Adrenal gland (tissue), 12 donors: ENCODE measurements around the gene IKZF5. TPM values are rescaled to one million over a fixed set of nuclear protein-coding genes. Genes with fewer than 3 reads are reported as not detected.

Source experiments
- DNase-seq, 7 donors: peaks; one replicate each; pipeline ENCODE4 v3.0.0-alpha.2; 2019 to 2020
- H3K27ac ChIP-seq, 5 donors: fragments of 200-600 bp; sonication (generic) in 4 of 5; 1 replicate in 3 of 5; 2 replicates in 2 of 5; pipeline versions ENCODE4 v1.5.1 to v1.8.0; 2016 to 2020; ENCODE audit warnings: mild to moderate bottlenecking in 1 of 5
- H3K27me3 ChIP-seq: fragments of 200-600 bp; 2 replicates; pipeline ENCODE4 v1.8.0; 2021
- H3K36me3 ChIP-seq, 2 donors: fragments of 200-600 bp; replicated peaks in 1 of 2; 1 replicate in 1 of 2; 2 replicates in 1 of 2; pipeline versions ENCODE4 v1.5.1 to v1.8.0; 2018 to 2022
- H3K4me1 ChIP-seq, 2 donors: fragments of 200-600 bp; replicated peaks in 1 of 2; 1 replicate in 1 of 2; 2 replicates in 1 of 2; pipeline versions ENCODE4 v1.5.1 to v1.8.0; 2018 to 2021
- H3K4me3 ChIP-seq, 4 donors: fragments of 200-600 bp; sonication (generic) in 3 of 4; one replicate each; pipeline ENCODE4 v1.5.1; 2016 to 2018
- H3K9me3 ChIP-seq, 3 donors: fragments of 200-600 bp; sonication (generic) in 1 of 3; replicated peaks in 1 of 3; 1 replicate in 2 of 3; 2 replicates in 1 of 3; pipeline versions ENCODE4 v1.5.1 to v1.8.0; 2016 to 2021
- CTCF ChIP-seq, 6 experiments: fragments of 450-650 bp in 4 of 6; fragments of 200-600 bp in 2 of 6; sonication (generic) in 1 of 6; IDR thresholded peaks; 1 replicate in 5 of 6; 2 replicates in 1 of 6; pipeline versions ENCODE4 v1.5.1 to v1.8.0; 2016 to 2021; ENCODE audit warnings: antibody characterized with exemption in 6 of 6, mild to moderate bottlenecking in 2 of 6, moderate library complexity in 1 of 6
- POLR2A ChIP-seq, 2 donors: fragments of 450-650 bp; IDR thresholded peaks; one replicate each; pipeline ENCODE4 v1.6.1; 2017; ENCODE audit warnings: antibody characterized with exemption in 2 of 2, mild to moderate bottlenecking in 2 of 2, moderate library complexity in 1 of 2
- WGBS, 4 donors: extraction: QIAGEN DNeasy Blood & Tissue Kit in 2 of 4; methylation state at CpG; one replicate each; pipeline versions ENCODE4 v1.1.5 to v1.1.7; 2013 to 2017; 5-methylcytosine and 5-hydroxymethylcytosine counted together
- intact Hi-C, 2 donors: fragments of 100-400 bp; cut with DNase I; formaldehyde crosslinking; loops; one replicate each; pipeline versions ENCODE4 v1.14.1 to v1.15.0; 2022 to 2023
- polyA plus RNA-seq, 3 donors: library from polyadenylated mRNA; stranded (reverse); fragments of 200-250 nt in 2 of 3; fragments of 350-450 nt in 1 of 3; fragmentation: Illumina TruSeq in 1 of 3; extraction: RNeasy Lipid Tissue Mini Kit (QIAGEN cat#74804) in 1 of 3; gene quantifications; one replicate each; pipeline ENCODE4 v1.2.3, GENCODE V29; 2013 to 2014
- total RNA-seq, 9 donors: library from RNA; depleted of rRNA in 4 of 9; stranded (reverse); fragments of >200 nt in 4 of 9; fragments of 120-200 nt in 1 of 9; fragmentation: NEBNext Ultra II Directional in 1 of 9; extraction: Animal tissue kit (Norgen Biotek cat#: 25700) in 1 of 9; gene quantifications; one replicate each; pipeline versions ENCODE4 v1.1.0 to v1.2.4, GENCODE V29; 2013 to 2023
- donor health status: healthy with polysubstance abuse.
- donor health status: Bipolar disorder and iron deficiency.
- donor health status: DM: yes; HTN: yes; CAD: no.
- donor health status: DM: no; HTN: no; CAD: no.
- donor health status: DM: no; HTN: no; CAD: no.
- donor health status: DM: yes; HTN: yes; CAD: no.

The IKZF5 gene
- total and polyA plus RNA-seq, 12 donors = 3.3 to 20.0 (median 12.0) TPM

GRCh38 chr10:122990278-122990677 lies 18.3 kb downstream of the IKZF5 start:
- 51 to 57% (median 55%) methylated on average over 5 of the region's 5 CpGs for WGBS, 4 donors

GRCh38 chr10:122988501-122988900 lies 20.1 kb downstream of the IKZF5 start:
- intact Hi-C loops = no loop called here
- H3K9me3 ChIP-seq = no peaks in the 10 kb centered on the region
- DNase-seq = no peak
- TF ChIP-seq POLR2A (IDR thresholded peaks at IDR 0.05) = no peak
- TF ChIP-seq CTCF (IDR thresholded peaks at IDR 0.05) = no peak
- WGBS, 4 donors = 78 to 96% (median 82%) methylated on average over 2 of the region's 2 CpGs
- H3K27ac ChIP-seq = no peak overlapping the region
- peaks cover 0 to 2% of the 10 kb centered on the region in 2 donors for H3K36me3 ChIP-seq
- no peak overlapping the region for H3K4me3 ChIP-seq
- H3K4me1 ChIP-seq = no peaks in the 10 kb centered on the region
- no peaks in the 10 kb centered on the region for H3K27me3 ChIP-seq

More at GRCh38 chr10:122990278-122990677, 18.3 kb downstream of the IKZF5 start:
- no peaks in the 10 kb centered on the region for H3K9me3 ChIP-seq
- H3K27ac ChIP-seq = no peak overlapping the region
- no peak overlapping the region for H3K4me3 ChIP-seq
- peaks cover 0 to 13% of the 10 kb centered on the region in 2 donors for H3K36me3 ChIP-seq
- TF ChIP-seq CTCF (IDR thresholded peaks at IDR 0.05) (no peak), POLR2A (IDR thresholded peaks at IDR 0.05) (no peak)
- H3K27me3 ChIP-seq = no peaks in the 10 kb centered on the region
- H3K4me1 ChIP-seq = no peaks in the 10 kb centered on the region
- no peak for DNase-seq
- intact Hi-C loops = no loop called here

DNA sequence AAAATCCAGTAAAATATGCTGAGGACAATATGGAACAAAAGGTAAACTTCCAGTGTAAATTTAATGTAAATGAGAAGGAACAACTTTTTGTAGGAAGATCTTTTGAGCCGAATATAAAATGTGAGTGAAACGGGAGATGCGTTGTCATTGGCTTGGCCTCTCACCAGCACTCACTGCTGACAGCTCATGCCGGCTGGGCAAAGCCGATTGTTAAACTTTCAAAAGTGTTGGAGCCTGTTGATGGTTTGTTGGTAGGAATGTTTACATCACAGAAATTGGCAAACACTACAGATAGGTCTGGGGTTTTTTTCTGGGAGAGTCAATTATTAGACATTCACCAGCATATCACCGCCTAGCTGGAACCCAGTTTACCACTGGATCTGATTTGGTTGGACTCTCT lies 22.3 kb downstream of the IKZF5 start:
- TF ChIP-seq CTCF (IDR thresholded peaks at IDR 0.05) = no peak
- TF ChIP-seq POLR2A (IDR thresholded peaks at IDR 0.05) = no peak
- 89 to 95% (median 91%) methylated on average over 6 of the region's 6 CpGs for WGBS, 4 donors
- no peak overlapping the region for H3K4me3 ChIP-seq
- intact Hi-C loops = no loop called here
- no peaks in the 10 kb centered on the region for H3K9me3 ChIP-seq
- H3K4me1 ChIP-seq = peaks cover 0 to under 1% of the 10 kb centered on the region in 2 donors
- no peaks in the 10 kb centered on the region for H3K36me3 ChIP-seq
- no peaks in the 10 kb centered on the region for H3K27me3 ChIP-seq
- no peak overlapping the region for H3K27ac ChIP-seq
- no peak for DNase-seq

DNA sequence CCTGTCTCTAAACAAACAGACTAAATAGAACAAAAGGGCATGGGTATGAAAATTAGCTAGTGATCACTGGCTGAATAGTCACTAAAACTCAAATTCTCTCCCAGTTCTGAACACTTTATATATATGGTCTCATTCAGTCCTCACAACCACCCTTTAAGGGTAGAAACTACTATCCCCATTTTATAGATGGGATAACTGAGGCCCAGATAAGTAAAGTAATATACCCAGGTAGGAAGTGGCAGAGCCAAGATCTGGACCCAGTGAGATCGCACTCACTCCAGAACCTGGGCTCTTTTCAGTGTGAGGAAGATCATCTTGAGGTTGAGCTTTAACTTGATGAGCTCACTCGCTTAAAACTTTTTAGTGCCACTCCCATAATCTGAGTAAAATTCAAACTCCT lies 23.9 kb downstream of the IKZF5 start:
- intact Hi-C loops = no loop called here
- WGBS, 4 donors = 95 to 98% (median 97%) methylated on average over 2 of the region's 2 CpGs
- peaks cover 3 to 11% of the 10 kb centered on the region in 2 donors for H3K4me1 ChIP-seq
- no peaks in the 10 kb centered on the region for H3K9me3 ChIP-seq
- no peaks in the 10 kb centered on the region for H3K36me3 ChIP-seq
- H3K4me3 ChIP-seq = no peak overlapping the region
- H3K27me3 ChIP-seq = no peaks in the 10 kb centered on the region
- TF ChIP-seq CTCF (IDR thresholded peaks at IDR 0.05) (no peak), POLR2A (IDR thresholded peaks at IDR 0.05) (no peak)
- DNase-seq = no peak
- no peak overlapping the region for H3K27ac ChIP-seq
